Smooth muscle cell (in vitro differentiated cells): Measurements from ENCODE around the gene MYO3A. TPM values are rescaled to one million over a fixed set of nuclear protein-coding genes. Genes with fewer than 3 reads are reported as not detected.

ENCODE experiments used
- DNase-seq: peaks from one replicate; lab custom pipeline; 2025; ENCODE audit not compliant: unreplicated experiment; lab: John Stamatoyannopoulos, UW
- H2AFZ ChIP-seq: fragments of 200-600 bp; sonication (generic); 2 replicates; pipeline ENCODE4 v1.6.0; 2016; ENCODE audit warnings: antibody characterized with exemption, low read depth, mild to moderate bottlenecking
- H3F3A ChIP-seq: fragments of 200-600 bp; sonication (generic); 2 replicates; pipeline ENCODE4 v1.6.0; 2017; ENCODE audit warnings: antibody characterized with exemption, low read depth
- H3K27ac ChIP-seq: fragments of 200-600 bp; sonication (generic); 2 replicates; pipeline ENCODE4 v1.5.1; 2016; ENCODE audit warnings: low read depth, mild to moderate bottlenecking
- H3K27me3 ChIP-seq: fragments of 200-600 bp; sonication (generic); 2 replicates; pipeline ENCODE4 v1.6.1; 2016; ENCODE audit warnings: low read depth, mild to moderate bottlenecking
- H3K36me3 ChIP-seq: fragments of 200-600 bp; sonication (generic); 2 replicates; pipeline ENCODE4 v1.5.1; 2016; ENCODE audit warnings: low read depth
- H3K4me1 ChIP-seq: fragments of 200-600 bp; sonication (generic); 2 replicates; pipeline ENCODE4 v1.5.1; 2016; ENCODE audit warnings: low read depth
- H3K4me2 ChIP-seq: fragments of 200-600 bp; sonication (generic); 2 replicates; pipeline ENCODE4 v1.6.0; 2016; ENCODE audit warnings: mild to moderate bottlenecking
- H3K4me3 ChIP-seq: fragments of 200-600 bp; sonication (generic); 2 replicates; pipeline ENCODE4 v1.5.1; 2016; ENCODE audit warnings: mild to moderate bottlenecking
- H3K79me2 ChIP-seq: fragments of 200-600 bp; sonication (generic); 2 replicates; pipeline ENCODE4 v1.6.0; 2016; ENCODE audit warnings: low read depth, mild to moderate bottlenecking
- H3K9ac ChIP-seq: fragments of 200-600 bp; sonication (generic); 2 replicates; pipeline ENCODE4 v1.6.0; 2016; ENCODE audit warnings: low read depth
- H3K9me3 ChIP-seq: fragments of 200-600 bp; sonication (generic); replicated peaks from 2 replicates; pipeline ENCODE4 v1.5.1; 2016; ENCODE audit warnings: low read depth
- H4K20me1 ChIP-seq: fragments of 200-600 bp; sonication (generic); 2 replicates; pipeline ENCODE4 v1.6.0; 2016; ENCODE audit warnings: low read depth
- CTCF ChIP-seq: fragments of 200-600 bp; sonication (generic); IDR thresholded peaks from 2 replicates; pipeline ENCODE4 v1.5.1; 2017; ENCODE audit warnings: borderline replicate concordance, mild to moderate bottlenecking, antibody characterized with exemption; ENCODE audit not compliant: insufficient read depth, poor library complexity, severe bottlenecking
- WGBS: methylation state at CpG from one replicate; pipeline ENCODE4 v1.1.7; 2016; ENCODE audit warnings: low lambda C conversion rate; 5-methylcytosine and 5-hydroxymethylcytosine counted together
- polyA plus RNA-seq: library from polyadenylated mRNA; unstranded; fragments of >200 nt; fragmentation: Nextera tagmentation; extraction: Ambion mirVana; gene quantifications from 2 replicates; pipeline ENCODE4 v1.2.1, GENCODE V29; 2016
- total RNA-seq: library from RNA; depleted of rRNA; stranded (reverse); fragments of >200 nt; gene quantifications from 2 replicates; pipeline ENCODE4 v1.2.3, GENCODE V29; 2014

MYO3A gene
- total and polyA plus RNA-seq, 2 experiments from 2014 or later, result not detected

GRCh38 chr10:25954851-25955250, 20.8 kb downstream of the MYO3A start:
- Histone ChIP-seq H4K20me1 (no peaks in the 10 kb centered on the region), H2AFZ (no peak overlapping the region), H3K27ac (no peak overlapping the region), H3K79me2 (no peaks in the 10 kb centered on the region), H3K4me1 (no peaks in the 10 kb centered on the region), H3K36me3 (no peaks in the 10 kb centered on the region), H3K27me3 (no peaks in the 10 kb centered on the region), H3K9ac (no peak overlapping the region), H3K4me2 (no peak overlapping the region), H3F3A (no peaks in the 10 kb centered on the region), H3K4me3 (no peak overlapping the region), H3K9me3 (no peaks in the 10 kb centered on the region)
- 89% methylated on average over 1 of the region's 1 CpG for WGBS
- DNase-seq, result no peak
- TF ChIP-seq CTCF, result no peak

- TF ChIP-seq CTCF, result no peak
- H3K27ac ChIP-seq, result no peak overlapping the region
- DNase-seq, result no peak
- H3K79me2 ChIP-seq, result no peaks in the 10 kb centered on the region
- no peak overlapping the region for H3K9ac ChIP-seq
- WGBS, result 90% methylated on average over 3 of the region's 3 CpGs
- no peak overlapping the region for H3K4me3 ChIP-seq
- H3K4me2 ChIP-seq, result no peak overlapping the region
- no peak overlapping the region for H2AFZ ChIP-seq
- H3K27me3 ChIP-seq, result no peaks in the 10 kb centered on the region
- no peaks in the 10 kb centered on the region for H3F3A ChIP-seq
- no peaks in the 10 kb centered on the region for H3K9me3 ChIP-seq
- H3K4me1 ChIP-seq, result no peaks in the 10 kb centered on the region
- no peaks in the 10 kb centered on the region for H3K36me3 ChIP-seq
- H4K20me1 ChIP-seq, result no peaks in the 10 kb centered on the region
Measured at GRCh38 chr10:25959540-25960232, 25.7 kb downstream of the MYO3A start.

GRCh38 chr10:25965584-25965983, 31.6 kb downstream of the MYO3A start:
- DNase-seq, result no peak
- Histone ChIP-seq H2AFZ (no peak overlapping the region), H3K27me3 (no peaks in the 10 kb centered on the region), H3K79me2 (no peaks in the 10 kb centered on the region), H3K4me1 (no peaks in the 10 kb centered on the region), H3K27ac (no peak overlapping the region), H3K36me3 (no peaks in the 10 kb centered on the region), H3F3A (no peaks in the 10 kb centered on the region), H3K9ac (no peak overlapping the region), H3K9me3 (no peaks in the 10 kb centered on the region), H4K20me1 (no peaks in the 10 kb centered on the region), H3K4me2 (no peak overlapping the region), H3K4me3 (no peak overlapping the region)
- WGBS, result 93% methylated on average over 4 of the region's 4 CpGs
- TF ChIP-seq CTCF, result no peak

GRCh38 chr10:25966844-25967243, 32.8 kb downstream of the MYO3A start:
- no peaks in the 10 kb centered on the region for H3K36me3 ChIP-seq
- H3K4me2 ChIP-seq, result no peak overlapping the region
- H3K79me2 ChIP-seq, result no peaks in the 10 kb centered on the region
- no peak overlapping the region for H3K4me3 ChIP-seq
- H3K4me1 ChIP-seq, result no peaks in the 10 kb centered on the region
- no peaks in the 10 kb centered on the region for H3K9me3 ChIP-seq
- TF ChIP-seq CTCF, result no peak
- H4K20me1 ChIP-seq, result no peaks in the 10 kb centered on the region
- no peak for DNase-seq
- H2AFZ ChIP-seq, result no peak overlapping the region
- no peak overlapping the region for H3K9ac ChIP-seq
- 88% methylated on average over 2 of the region's 2 CpGs for WGBS
- H3F3A ChIP-seq, result no peaks in the 10 kb centered on the region
- H3K27ac ChIP-seq, result no peak overlapping the region
- H3K27me3 ChIP-seq, result no peaks in the 10 kb centered on the region
